Large intestine (tissue), 3 donors: ENCODE results near the gene TBC1D7. TPM values are rescaled to one million over a fixed set of nuclear protein-coding genes. Genes with fewer than 3 reads are reported as not detected.
"Not testable (repeated sequence)": the region's sequence is repeated elsewhere in the genome, so short reads cannot be mapped to it uniquely, and the experiment has no call there.

Source experiments
- DNase-seq, 2 donors: peaks; one replicate each; pipeline versions ENCODE4 v3.0.0 to v3.0.0-alpha.2; 2013
- H3K27ac ChIP-seq: one replicate; pipeline ENCODE4 v1.5.1; 2013; ENCODE audit warnings: low read length
- H3K27me3 ChIP-seq: 2 replicates; pipeline ENCODE4 v1.6.1; 2013; ENCODE audit warnings: low read length; ENCODE audit not compliant: control insufficient read depth, insufficient read depth
- H3K36me3 ChIP-seq: 2 replicates; pipeline ENCODE4 v1.6.1; 2013; ENCODE audit warnings: low read length; ENCODE audit not compliant: control insufficient read depth, insufficient read depth
- H3K4me1 ChIP-seq: one replicate; pipeline ENCODE4 v1.6.1; 2013; ENCODE audit warnings: low read length; ENCODE audit not compliant: control insufficient read depth, insufficient read depth
- H3K4me3 ChIP-seq: one replicate; pipeline ENCODE4 v1.5.1; 2013; ENCODE audit warnings: low read length
- H3K9me3 ChIP-seq: one replicate; pipeline ENCODE4 v1.6.1; 2013; ENCODE audit warnings: mild to moderate bottlenecking, low read depth, low read length, moderate library complexity; ENCODE audit not compliant: control insufficient read depth
- WGBS: methylation state at CpG from one replicate; pipeline ENCODE4 v1.1.5; 2013; ENCODE audit warnings: low lambda C conversion rate; ENCODE audit not compliant: insufficient coverage; 5-methylcytosine and 5-hydroxymethylcytosine counted together
- polyA plus RNA-seq: library from polyadenylated mRNA; unstranded; fragments of 120-200 nt; gene quantifications from one replicate; pipeline ENCODE4 v1.2.1, GENCODE V29; 2013

Gene TBC1D7
- polyA plus RNA-seq, 1 donor: 15.6 TPM

- DNase-seq: no peak
- WGBS: 100% methylated on average over 1 of the region's 5 CpGs
These were observed 14.2 kb upstream of the TBC1D7 start for GRCh38 chr6:13342414-13343019.

GRCh38 chr6:13339863-13340630, 11.7 kb upstream of the TBC1D7 start:
- Histone ChIP-seq H3K9me3 (no peaks in the 10 kb centered on the region), H3K4me3 (no peak overlapping the region), H3K27me3 (peaks cover 3% of the 10 kb centered on the region), H3K27ac (no peak overlapping the region), H3K4me1 (no peaks in the 10 kb centered on the region), H3K36me3 (no peaks in the 10 kb centered on the region)
- WGBS: 80% methylated on average over 1 of the region's 8 CpGs
- DNase-seq: no peak

More at GRCh38 chr6:13342414-13343019, 14.2 kb upstream of the TBC1D7 start:
- no peaks in the 10 kb centered on the region for H3K4me1 ChIP-seq
- no peaks in the 10 kb centered on the region for H3K9me3 ChIP-seq
- H3K27me3 ChIP-seq: peaks cover 3% of the 10 kb centered on the region
- no peak overlapping the region for H3K4me3 ChIP-seq
- no peaks in the 10 kb centered on the region for H3K36me3 ChIP-seq
- no peak overlapping the region for H3K27ac ChIP-seq

DNA sequence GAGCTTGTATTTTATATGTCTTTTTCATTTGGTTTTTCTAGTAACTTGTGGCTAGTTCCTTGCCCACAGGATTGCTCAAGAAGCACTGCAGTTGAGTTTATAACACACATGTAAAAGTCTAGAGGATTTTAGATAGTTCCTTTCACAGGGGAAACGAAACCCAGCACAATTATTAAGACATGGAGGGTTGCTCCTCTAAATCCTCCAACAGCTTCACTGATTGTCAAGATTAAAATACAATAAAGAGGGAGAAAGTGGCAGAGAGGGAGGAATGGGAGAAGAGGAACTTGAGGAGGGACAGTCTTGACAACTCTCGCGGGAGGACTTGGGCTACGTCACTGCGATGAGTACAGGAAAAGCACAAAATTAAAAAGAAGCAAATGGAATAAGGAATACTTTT, 9.7 kb upstream of the TBC1D7 start:
- Histone ChIP-seq H3K9me3 (no peaks in the 10 kb centered on the region), H3K27ac (no peak overlapping the region), H3K4me1 (no peaks in the 10 kb centered on the region), H3K4me3 (no peak overlapping the region), H3K36me3 (no peaks in the 10 kb centered on the region), H3K27me3 (peaks cover 3% of the 10 kb centered on the region)
- 88% methylated on average over 3 of the region's 5 CpGs for WGBS
- DNase-seq: no peak

GRCh38 chr6:13336553-13336952, 8.2 kb upstream of the TBC1D7 start:
- H3K9me3 ChIP-seq: no peaks in the 10 kb centered on the region
- WGBS: no CpG with 5 or more reads among the region's 11 CpGs
- no peak overlapping the region for H3K27ac ChIP-seq
- peak; percentile 55 to 58 for DNase-seq
- no peaks in the 10 kb centered on the region for H3K36me3 ChIP-seq
- H3K4me3 ChIP-seq: no peak overlapping the region
- H3K27me3 ChIP-seq: peaks cover 3% of the 10 kb centered on the region
- no peaks in the 10 kb centered on the region for H3K4me1 ChIP-seq

DNA sequence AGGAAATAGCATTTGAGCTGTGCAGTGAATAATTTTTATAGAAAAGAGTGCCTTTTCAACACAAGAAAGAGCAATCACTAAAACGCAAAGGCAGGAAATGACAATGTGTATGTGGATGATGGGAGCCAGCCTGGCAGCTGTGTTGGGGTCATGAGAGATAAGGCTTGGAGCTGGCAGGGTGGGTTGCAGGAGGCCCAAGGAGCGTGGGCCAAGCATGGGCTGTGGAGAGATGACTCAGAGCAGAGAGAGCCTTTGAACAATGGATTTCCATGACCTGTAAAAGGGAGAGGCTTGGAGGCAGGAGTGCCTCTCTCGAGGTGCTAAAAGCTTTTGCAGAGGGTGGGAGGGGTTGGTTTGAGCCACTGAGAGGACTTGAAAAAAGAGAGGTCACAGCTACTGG, 6.6 kb upstream of the TBC1D7 start:
- no peak for DNase-seq
- WGBS: 28% methylated on average over 2 of the region's 3 CpGs
- Histone ChIP-seq H3K27ac (no peak overlapping the region), H3K4me3 (no peak overlapping the region), H3K9me3 (no peaks in the 10 kb centered on the region), H3K36me3 (no peaks in the 10 kb centered on the region), H3K27me3 (peaks cover 3% of the 10 kb centered on the region), H3K4me1 (no peaks in the 10 kb centered on the region)

DNA sequence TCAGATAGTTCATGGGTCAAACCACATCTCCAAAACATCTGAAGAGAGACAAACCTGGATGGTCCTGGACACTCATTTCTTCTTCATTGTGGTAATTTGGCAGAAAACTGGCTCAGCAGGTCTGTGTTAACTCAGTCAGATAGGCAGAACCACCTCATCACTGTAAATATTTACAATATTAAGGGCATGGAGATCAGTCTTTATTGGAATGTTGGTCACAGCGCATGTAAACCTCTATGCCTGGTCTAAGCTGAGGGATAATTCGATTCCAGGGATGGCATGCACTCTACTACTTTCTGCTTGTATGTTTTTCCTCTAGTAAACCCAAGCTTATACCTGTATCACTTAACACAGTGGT, 4.0 kb upstream of the TBC1D7 start:
- Histone ChIP-seq H3K4me3 (no peak overlapping the region), H3K4me1 (no peaks in the 10 kb centered on the region), H3K9me3 (no peaks in the 10 kb centered on the region), H3K27ac (no peak overlapping the region), H3K27me3 (no peaks in the 10 kb centered on the region), H3K36me3 (no peaks in the 10 kb centered on the region)
- DNase-seq: no peak
- 40% methylated on average over 1 of the region's 2 CpGs for WGBS

- H3K36me3 ChIP-seq: no peaks in the 10 kb centered on the region
- H3K4me3 ChIP-seq: no peak overlapping the region
- no peaks in the 10 kb centered on the region for H3K9me3 ChIP-seq
- H3K4me1 ChIP-seq: no peaks in the 10 kb centered on the region
- DNase-seq: peak in 1 of 2 donors; percentile 9
- H3K27ac ChIP-seq: no peak overlapping the region
- 16% methylated on average over 5 of the region's 13 CpGs for WGBS
- no peaks in the 10 kb centered on the region for H3K27me3 ChIP-seq
These were observed 3.4 kb upstream of the TBC1D7 start for GRCh38 chr6:13331516-13332348.

DNA sequence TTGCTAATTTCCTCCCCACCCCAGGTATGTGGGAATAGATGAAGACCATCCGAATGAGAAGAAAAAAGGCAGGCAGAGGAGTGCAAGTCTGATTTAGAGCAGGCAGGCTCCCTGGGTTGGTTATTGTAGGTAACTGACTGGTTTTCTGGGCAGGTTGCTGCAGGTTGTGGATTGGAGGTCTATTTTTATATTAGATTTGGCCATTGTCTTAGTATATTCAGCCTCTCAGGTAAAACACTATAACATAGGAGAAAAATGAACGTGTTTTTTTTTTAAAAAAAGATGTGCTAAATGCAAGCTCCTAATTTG, 492 bp upstream of the TBC1D7 start:
- Histone ChIP-seq H3K4me1 (no peaks in the 10 kb centered on the region), H3K36me3 (peaks cover 10% of the 10 kb centered on the region), H3K27me3 (no peaks in the 10 kb centered on the region), H3K4me3 (peak overlapping the region; percentile 68), H3K9me3 (no peaks in the 10 kb centered on the region), H3K27ac (peak overlapping the region; percentile 85)
- no CpG with 5 or more reads among the region's 2 CpGs for WGBS
- no peak for DNase-seq

DNA sequence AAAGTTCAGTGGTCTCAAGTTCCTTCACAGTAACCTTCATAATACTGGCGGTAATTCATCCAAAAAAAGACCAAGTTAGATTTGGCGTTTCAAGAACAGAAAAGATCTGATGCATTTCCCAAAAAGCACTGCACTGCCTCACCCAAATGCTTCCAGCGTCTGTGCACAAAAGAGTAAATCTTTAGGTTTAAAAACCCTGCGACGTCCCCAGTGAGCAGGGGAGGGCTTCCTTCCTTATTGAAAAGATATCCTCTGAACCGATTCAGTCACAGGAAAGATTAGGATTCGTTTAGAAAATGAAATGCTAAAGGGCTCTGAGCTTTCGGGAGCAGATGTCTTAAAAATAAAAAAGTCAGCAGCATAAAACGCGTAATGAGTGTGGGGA, 654 bp downstream of the TBC1D7 start:
- no peak for DNase-seq
- H3K9me3 ChIP-seq: no peaks in the 10 kb centered on the region
- H3K4me3 ChIP-seq: peak overlapping the region; percentile 68
- H3K4me1 ChIP-seq: no peaks in the 10 kb centered on the region
- peaks cover 18% of the 10 kb centered on the region for H3K36me3 ChIP-seq
- H3K27me3 ChIP-seq: no peaks in the 10 kb centered on the region
- WGBS: 4% methylated on average over 4 of the region's 10 CpGs
- peak overlapping the region; percentile 91 for H3K27ac ChIP-seq

DNA sequence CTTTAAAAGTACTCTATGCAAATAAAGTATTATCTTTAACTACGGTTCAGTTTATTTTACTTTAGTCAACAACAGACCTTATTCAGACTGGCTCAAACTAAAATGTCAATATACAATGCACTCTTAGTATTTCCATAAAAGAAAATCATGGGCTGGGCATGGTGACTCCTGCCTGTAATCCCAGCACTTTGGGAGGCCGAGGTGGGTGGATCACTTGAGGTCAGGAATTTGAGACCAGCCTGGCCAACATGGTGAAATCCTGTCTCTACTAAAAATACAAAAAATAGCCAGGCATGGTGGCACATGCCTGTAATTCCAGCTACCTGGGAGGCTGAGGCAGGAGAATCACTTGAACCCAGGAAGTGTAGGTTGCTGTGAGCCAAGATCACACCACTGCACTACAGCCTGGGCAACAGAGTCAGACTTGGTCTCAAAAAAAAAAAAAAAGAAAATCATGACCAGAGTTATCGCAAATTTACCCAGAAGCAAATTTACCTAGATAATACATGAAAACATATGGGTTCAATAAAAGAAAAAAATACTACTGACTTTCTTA, 2.2 kb downstream of the TBC1D7 start:
- not testable (repeated sequence) for H3K4me3 ChIP-seq, H3K9me3 ChIP-seq, H3K4me1 ChIP-seq, H3K27me3 ChIP-seq, DNase-seq, H3K27ac ChIP-seq
- peaks cover 30% of the 10 kb centered on the region for H3K36me3 ChIP-seq
- no CpG with 5 or more reads among the region's 3 CpGs for WGBS
